GM21528 (cell line): ENCODE data around the gene NUBP2.
A peak's percentile ranks its signal among the peaks of the same experiment; 100 is the strongest.

Experiments used
- ATAC-seq: cut with Tn5 transposase; IDR thresholded peaks from one replicate; pipeline ENCODE4 v1.9.1; 2021; ENCODE audit warnings: mild to moderate bottlenecking, moderate library complexity; ENCODE audit not compliant: unreplicated experiment, low FRiP score

Gene NUBP2

GRCh38 chr16:1780677-1781072 lies 2.1 kb upstream of the NUBP2 start:
- no peak for ATAC-seq

- no peak for ATAC-seq
Measured at GRCh38 chr16:1781254-1781653, 1.5 kb upstream of the NUBP2 start.

GRCh38 chr16:1781758-1782407 lies 877 bp upstream of the NUBP2 start:
- peak; percentile 4 for ATAC-seq

- ATAC-seq, result no peak
Measured at GRCh38 chr16:1784977-1785845, 2.5 kb downstream of the NUBP2 start.

GRCh38 chr16:1785846-1786170 lies 3.0 kb downstream of the NUBP2 start:
- no peak for ATAC-seq

GRCh38 chr16:1786242-1787055 lies 3.7 kb downstream of the NUBP2 start:
- no peak for ATAC-seq

GRCh38 chr16:1787056-1787321 lies 4.2 kb downstream of the NUBP2 start:
- no peak for ATAC-seq

GRCh38 chr16:1787322-1788094 lies 4.7 kb downstream of the NUBP2 start:
- ATAC-seq, result no peak

- no peak for ATAC-seq
Measured at GRCh38 chr16:1788095-1788707, 5.4 kb downstream of the NUBP2 start.

- no peak for ATAC-seq
Measured at GRCh38 chr16:1788708-1789100, 5.9 kb downstream of the NUBP2 start.

- no peak for ATAC-seq
Measured at GRCh38 chr16:1789643-1790045, 6.9 kb downstream of the NUBP2 start.

GRCh38 chr16:1790261-1790610 lies 7.5 kb downstream of the NUBP2 start:
- no peak for ATAC-seq

GRCh38 chr16:1790611-1791255 lies 8.0 kb downstream of the NUBP2 start:
- ATAC-seq, result no peak

GRCh38 chr16:1791256-1791942 lies 8.6 kb downstream of the NUBP2 start:
- no peak for ATAC-seq

- no peak for ATAC-seq
Measured at GRCh38 chr16:1791943-1792812, 9.4 kb downstream of the NUBP2 start.

- no peak for ATAC-seq
Measured at GRCh38 chr16:1792836-1793577, 10.2 kb downstream of the NUBP2 start.

- ATAC-seq, result no peak
Measured at GRCh38 chr16:1793578-1794220, 10.9 kb downstream of the NUBP2 start, which contains the start of gene IGFALS. TSS of gene IGFALS (minus strand) at chr16:1793705. CDS start at chr16:1793652, 53 bp downstream.
